MM.1S (cell line): ENCODE results near the gene PPP6R1.

Experiments used
- DNase-seq: peaks from one replicate; pipeline ENCODE4 v3.0.0-alpha.2; 2015
- H2AFZ ChIP-seq: fragments of 300-600 bp; sonication (generic); 2 replicates; pipeline ENCODE4 v1.6.0; 2016; ENCODE audit warnings: antibody characterized with exemption, low read length
- H3F3A ChIP-seq: fragments of 300-600 bp; sonication (generic); 2 replicates; pipeline ENCODE4 v1.6.1; 2016; ENCODE audit warnings: mild to moderate bottlenecking, antibody characterized with exemption, low read length, moderate library complexity, mixed read lengths; ENCODE audit not compliant: insufficient read depth
- H3K27ac ChIP-seq: fragments of 300-600 bp; sonication (generic); 2 replicates; pipeline ENCODE4 v1.5.1; 2016; ENCODE audit warnings: mild to moderate bottlenecking, low read length
- H3K27me3 ChIP-seq: fragments of 300-600 bp; sonication (generic); replicated peaks from 2 replicates; pipeline ENCODE4 v1.6.0; 2016; ENCODE audit warnings: low read length; ENCODE audit not compliant: insufficient read depth
- H3K36me3 ChIP-seq: fragments of 300-600 bp; sonication (generic); replicated peaks from 2 replicates; pipeline ENCODE4 v1.6.1; 2016; ENCODE audit warnings: mild to moderate bottlenecking, low read length, mixed read lengths; ENCODE audit not compliant: insufficient read depth
- H3K4me1 ChIP-seq: fragments of 300-600 bp; sonication (generic); 2 replicates; pipeline ENCODE4 v1.6.1; 2016; ENCODE audit warnings: low read length, mixed read lengths
- H3K4me2 ChIP-seq: fragments of 300-600 bp; sonication (generic); 2 replicates; pipeline ENCODE4 v1.6.0; 2016; ENCODE audit warnings: low read depth, low read length
- H3K4me3 ChIP-seq: fragments of 300-600 bp; sonication (generic); 2 replicates; pipeline ENCODE4 v1.5.1; 2016; ENCODE audit warnings: low read length, mixed read lengths
- H3K79me2 ChIP-seq: fragments of 300-600 bp; sonication (generic); 2 replicates; pipeline ENCODE4 v1.6.1; 2016; ENCODE audit warnings: mixed run types, low read length, mixed read lengths
- H3K9ac ChIP-seq: fragments of 300-600 bp; sonication (generic); 2 replicates; pipeline ENCODE4 v1.6.1; 2016; ENCODE audit warnings: low read length, mixed read lengths
- H3K9me2 ChIP-seq: fragments of 300-600 bp; sonication (generic); replicated peaks from 2 replicates; pipeline ENCODE4 v1.6.1; 2016; ENCODE audit warnings: mild to moderate bottlenecking, low read length, mixed read lengths; ENCODE audit not compliant: insufficient read depth
- H3K9me3 ChIP-seq: fragments of 300-600 bp; sonication (generic); replicated peaks from 2 replicates; pipeline ENCODE4 v1.6.1; 2016; ENCODE audit warnings: mild to moderate bottlenecking, low read length, mixed read lengths; ENCODE audit not compliant: insufficient read depth
- H4K20me1 ChIP-seq: fragments of 300-600 bp; sonication (generic); 2 replicates; pipeline ENCODE4 v1.6.1; 2016; ENCODE audit warnings: mild to moderate bottlenecking, low read length, moderate library complexity, mixed read lengths; ENCODE audit not compliant: insufficient read depth
- EZH2 ChIP-seq: fragments of 300-600 bp; sonication (generic); optimal IDR thresholded peaks from 2 replicates; pipeline ENCODE3; 2017; ENCODE audit warnings: low read depth, mild to moderate bottlenecking, antibody characterized with exemption, low read length, mixed read lengths
- EZH2phosphoT487 ChIP-seq: fragments of 300-600 bp; sonication (generic); IDR thresholded peaks from 2 replicates; pipeline ENCODE4 v1.6.1; 2018; ENCODE audit warnings: antibody characterized with exemption, low read length
- TF ChIP-seq, protein P1 (sequence below): fragments of 300-600 bp; sonication (generic); IDR thresholded peaks from 2 replicates; pipeline ENCODE4 v1.5.1; 2016; ENCODE audit warnings: antibody characterized with exemption, low read length, mixed read lengths

PPP6R1 gene

DNA sequence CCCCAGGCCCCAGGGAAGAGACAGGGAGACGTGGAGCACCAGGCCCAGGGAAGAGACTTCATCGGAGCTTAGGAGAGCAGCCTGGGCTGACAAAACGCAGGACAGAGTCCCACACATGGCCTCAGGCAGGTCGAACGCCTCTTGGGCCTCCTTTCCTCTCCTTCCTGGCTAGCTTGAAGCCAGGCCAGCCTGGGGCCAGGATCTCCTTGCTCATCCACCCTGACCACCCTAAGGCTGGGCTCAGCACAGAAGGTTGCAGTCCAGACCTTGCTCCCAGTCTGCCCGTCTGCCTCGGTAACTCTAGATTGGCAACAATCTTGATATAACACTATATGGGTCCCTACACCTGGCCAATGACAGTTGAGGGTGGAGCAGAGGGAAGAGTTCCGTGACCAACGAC is 10.1 kb downstream of the PPP6R1 start:
- H3K9ac ChIP-seq, result no peak overlapping the region
- H3K36me3 ChIP-seq, result 0 out of 2 replicates have a peak, but pooled peaks cover 3% of the 10 kb centered on the region
- H3K79me2 ChIP-seq, result peaks cover 100% of the 10 kb centered on the region
- no peak for DNase-seq
- H3K27me3 ChIP-seq, result no peaks in the 10 kb centered on the region
- TF ChIP-seq, protein P1, sequence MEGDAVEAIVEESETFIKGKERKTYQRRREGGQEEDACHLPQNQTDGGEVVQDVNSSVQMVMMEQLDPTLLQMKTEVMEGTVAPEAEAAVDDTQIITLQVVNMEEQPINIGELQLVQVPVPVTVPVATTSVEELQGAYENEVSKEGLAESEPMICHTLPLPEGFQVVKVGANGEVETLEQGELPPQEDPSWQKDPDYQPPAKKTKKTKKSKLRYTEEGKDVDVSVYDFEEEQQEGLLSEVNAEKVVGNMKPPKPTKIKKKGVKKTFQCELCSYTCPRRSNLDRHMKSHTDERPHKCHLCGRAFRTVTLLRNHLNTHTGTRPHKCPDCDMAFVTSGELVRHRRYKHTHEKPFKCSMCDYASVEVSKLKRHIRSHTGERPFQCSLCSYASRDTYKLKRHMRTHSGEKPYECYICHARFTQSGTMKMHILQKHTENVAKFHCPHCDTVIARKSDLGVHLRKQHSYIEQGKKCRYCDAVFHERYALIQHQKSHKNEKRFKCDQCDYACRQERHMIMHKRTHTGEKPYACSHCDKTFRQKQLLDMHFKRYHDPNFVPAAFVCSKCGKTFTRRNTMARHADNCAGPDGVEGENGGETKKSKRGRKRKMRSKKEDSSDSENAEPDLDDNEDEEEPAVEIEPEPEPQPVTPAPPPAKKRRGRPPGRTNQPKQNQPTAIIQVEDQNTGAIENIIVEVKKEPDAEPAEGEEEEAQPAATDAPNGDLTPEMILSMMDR, result no peak
- TF ChIP-seq EZH2phosphoT487 (no peak), EZH2 (no peak)
- peaks cover 5% of the 10 kb centered on the region for H3F3A ChIP-seq
- no peaks in the 10 kb centered on the region for H3K9me2 ChIP-seq
- no peak overlapping the region for H3K4me2 ChIP-seq
- H2AFZ ChIP-seq, result no peak overlapping the region
- peaks cover 9% of the 10 kb centered on the region for H3K4me1 ChIP-seq
- H3K27ac ChIP-seq, result no peak overlapping the region
- no peaks in the 10 kb centered on the region for H3K9me3 ChIP-seq
- no peak overlapping the region for H3K4me3 ChIP-seq
- peaks cover 61% of the 10 kb centered on the region for H4K20me1 ChIP-seq

DNA sequence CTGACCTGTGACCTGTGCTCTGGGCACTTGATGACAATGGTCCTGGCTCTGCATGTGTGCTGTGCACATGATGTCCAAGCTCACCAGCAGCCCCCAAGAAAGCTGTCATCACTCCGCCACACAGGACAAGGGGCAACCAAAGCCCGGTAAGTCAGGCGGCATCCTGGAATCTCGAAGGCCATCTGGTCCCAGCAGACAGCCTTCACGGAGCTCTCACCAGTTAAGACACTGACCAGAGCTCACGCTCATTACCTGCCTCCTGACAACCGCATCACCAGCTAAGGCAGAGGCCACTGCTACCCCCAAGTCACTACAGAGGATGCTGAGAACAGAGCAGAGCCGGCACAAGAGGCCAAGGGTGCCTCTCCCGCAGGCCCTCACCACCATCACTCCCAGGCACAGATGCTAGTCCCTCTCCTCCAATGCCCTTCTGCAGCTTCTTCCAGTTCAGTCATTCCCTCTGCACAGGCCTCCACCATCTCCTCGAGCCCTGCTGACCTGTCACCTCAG is 10.6 kb downstream of the PPP6R1 start:
- Histone ChIP-seq H3K27me3 (no peaks in the 10 kb centered on the region), H3K4me2 (no peak overlapping the region), H3K27ac (no peak overlapping the region), H3K79me2 (peaks cover 100% of the 10 kb centered on the region), H3F3A (0 out of 2 replicates have a peak, but pooled peaks cover under 1% of the 10 kb centered on the region), H4K20me1 (peaks cover 59% of the 10 kb centered on the region), H3K9me2 (no peaks in the 10 kb centered on the region), H2AFZ (no peak overlapping the region), H3K4me1 (peaks cover 5% of the 10 kb centered on the region), H3K9ac (no peak overlapping the region), H3K4me3 (no peak overlapping the region), H3K36me3 (peaks cover 3% of the 10 kb centered on the region; the same call in 1 of the 2 replicates), H3K9me3 (no peaks in the 10 kb centered on the region)
- TF ChIP-seq, protein P1, result no peak
- TF ChIP-seq EZH2phosphoT487 (no peak), EZH2 (no peak)
- DNase-seq, result no peak

DNA sequence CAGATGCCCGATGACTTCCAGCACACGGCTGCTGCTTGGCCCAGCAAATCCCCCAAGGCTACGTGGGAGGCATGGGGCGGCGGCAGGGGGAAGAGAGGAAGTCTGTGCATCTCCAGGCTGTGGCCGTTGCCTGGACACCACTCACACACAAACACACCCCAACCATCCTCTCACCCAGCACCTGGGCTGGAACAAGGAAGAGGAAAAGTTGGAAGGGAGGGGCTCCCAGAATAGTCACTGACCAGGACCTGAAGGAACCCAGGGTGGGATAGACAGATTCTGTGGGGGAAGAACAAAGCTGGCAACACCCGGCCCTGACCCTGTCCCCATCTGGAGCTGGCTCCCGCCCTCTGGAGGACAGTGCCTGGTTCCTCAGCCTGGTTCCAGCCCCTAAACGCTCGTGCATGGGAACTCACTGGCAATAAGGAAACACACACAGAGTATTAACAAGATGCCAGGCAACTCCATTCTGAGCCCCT is 11.2 kb downstream of the PPP6R1 start:
- Histone ChIP-seq H4K20me1 (peaks cover 54% of the 10 kb centered on the region), H3K27me3 (no peaks in the 10 kb centered on the region), H3K4me2 (no peak overlapping the region), H3K27ac (no peak overlapping the region), H3K36me3 (peaks cover 3% of the 10 kb centered on the region; the same call in 1 of the 2 replicates), H3K9me3 (no peaks in the 10 kb centered on the region), H3K9ac (no peak overlapping the region), H2AFZ (no peak overlapping the region), H3F3A (no peaks in the 10 kb centered on the region), H3K4me3 (no peak overlapping the region), H3K4me1 (no peaks in the 10 kb centered on the region), H3K79me2 (peaks cover 98% of the 10 kb centered on the region), H3K9me2 (no peaks in the 10 kb centered on the region)
- DNase-seq, result no peak
- no peak for TF ChIP-seq EZH2phosphoT487
- TF ChIP-seq EZH2, result no peak
- TF ChIP-seq, protein P1, result no peak
